ENCODE measurements around the gene CFAP298. TPM values are rescaled to one million over a fixed set of nuclear protein-coding genes. Genes with fewer than 3 reads are reported as not detected.

Gene CFAP298
- total RNA-seq, 1 donor from 2014 or later = 60.3 TPM

DNA sequence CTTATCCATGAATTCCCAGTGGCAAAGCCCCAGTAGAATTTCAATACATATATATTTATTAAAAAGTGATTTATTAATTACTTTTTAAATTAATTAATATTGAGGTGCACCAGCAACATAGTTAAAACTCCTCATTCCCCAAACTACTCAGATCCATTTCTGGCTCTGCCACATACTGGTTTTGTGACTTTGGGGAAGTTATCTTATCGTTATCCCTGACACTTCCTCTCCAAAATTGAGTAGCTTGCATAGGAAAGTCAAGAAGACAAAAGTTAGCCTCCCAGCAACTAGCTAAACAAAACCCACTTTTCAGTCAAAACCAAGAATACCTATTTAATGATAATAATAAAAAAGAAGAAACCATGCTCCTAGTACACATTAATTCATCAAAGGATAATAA is 62.7 kb downstream of the CFAP298 start:
- Mint-ChIP-seq H3K4me1 (ENCODE audit: unreplicated experiment) (peaks cover under 1% of the 10 kb centered on the region), H3K36me3 (ENCODE audit: low read depth, unreplicated experiment) (no peaks in the 10 kb centered on the region), H3K9me3 (ENCODE audit: unreplicated experiment) (no peaks in the 10 kb centered on the region), H3K27ac (ENCODE audit: unreplicated experiment) (no peak overlapping the region), H3K4me3 (ENCODE audit: unreplicated experiment) (no peak overlapping the region), H3K27me3 (ENCODE audit: unreplicated experiment) (no peaks in the 10 kb centered on the region)
- DNase-seq (ENCODE audit: low spot score) = no peak
- TF ChIP-seq, protein P1, sequence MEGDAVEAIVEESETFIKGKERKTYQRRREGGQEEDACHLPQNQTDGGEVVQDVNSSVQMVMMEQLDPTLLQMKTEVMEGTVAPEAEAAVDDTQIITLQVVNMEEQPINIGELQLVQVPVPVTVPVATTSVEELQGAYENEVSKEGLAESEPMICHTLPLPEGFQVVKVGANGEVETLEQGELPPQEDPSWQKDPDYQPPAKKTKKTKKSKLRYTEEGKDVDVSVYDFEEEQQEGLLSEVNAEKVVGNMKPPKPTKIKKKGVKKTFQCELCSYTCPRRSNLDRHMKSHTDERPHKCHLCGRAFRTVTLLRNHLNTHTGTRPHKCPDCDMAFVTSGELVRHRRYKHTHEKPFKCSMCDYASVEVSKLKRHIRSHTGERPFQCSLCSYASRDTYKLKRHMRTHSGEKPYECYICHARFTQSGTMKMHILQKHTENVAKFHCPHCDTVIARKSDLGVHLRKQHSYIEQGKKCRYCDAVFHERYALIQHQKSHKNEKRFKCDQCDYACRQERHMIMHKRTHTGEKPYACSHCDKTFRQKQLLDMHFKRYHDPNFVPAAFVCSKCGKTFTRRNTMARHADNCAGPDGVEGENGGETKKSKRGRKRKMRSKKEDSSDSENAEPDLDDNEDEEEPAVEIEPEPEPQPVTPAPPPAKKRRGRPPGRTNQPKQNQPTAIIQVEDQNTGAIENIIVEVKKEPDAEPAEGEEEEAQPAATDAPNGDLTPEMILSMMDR (IDR thresholded peaks at IDR 0.05; ENCODE audit: unreplicated experiment) = no peak

Other genes with a start within 250 kb of the CFAP298 start
- 10.6 TPM for gene URB1, start 219.4 kb downstream of the CFAP298 start, total RNA-seq (ENCODE audit: unreplicated experiment)
- gene EVA1C, start 199.7 kb downstream of the CFAP298 start, total RNA-seq (ENCODE audit: unreplicated experiment) = 1.1 TPM
- gene TCP10L, start 26.9 kb downstream of the CFAP298 start, total RNA-seq (ENCODE audit: unreplicated experiment) = 0.31 TPM
- gene SYNJ1, start 115.6 kb upstream of the CFAP298 start, total RNA-seq (ENCODE audit: unreplicated experiment) = 23.0 TPM
- gene PAXBP1, start 159.4 kb upstream of the CFAP298 start, total RNA-seq (ENCODE audit: unreplicated experiment) = 51.5 TPM